Cardiac septum (tissue), 1 donor: Measurements from ENCODE around the gene RAD54L2. TPM values are rescaled to one million over a fixed set of nuclear protein-coding genes. Genes with fewer than 3 reads are reported as not detected.

ENCODE experiments used
- DNase-seq: peaks from one replicate; pipeline ENCODE4 v3.0.0-alpha.2; 2020; ENCODE audit warnings: low spot score
- intact Hi-C: fragments of 100-400 bp; cut with DNase I; formaldehyde crosslinking; loops from one replicate; pipeline ENCODE4 v1.14.0; 2022
- total RNA-seq: library from RNA; stranded (reverse); fragmentation: NEBNext Ultra II Directional; extraction: Animal tissue kit (Norgen Biotek cat#: 25700); gene quantifications from one replicate; pipeline ENCODE4 v1.2.1, GENCODE V29; 2021
- donor health status: DM: no; HTN: no; CAD: no.

The RAD54L2 gene
- total RNA-seq, 1 donor from 2014 or later: 16.5 TPM

DNA sequence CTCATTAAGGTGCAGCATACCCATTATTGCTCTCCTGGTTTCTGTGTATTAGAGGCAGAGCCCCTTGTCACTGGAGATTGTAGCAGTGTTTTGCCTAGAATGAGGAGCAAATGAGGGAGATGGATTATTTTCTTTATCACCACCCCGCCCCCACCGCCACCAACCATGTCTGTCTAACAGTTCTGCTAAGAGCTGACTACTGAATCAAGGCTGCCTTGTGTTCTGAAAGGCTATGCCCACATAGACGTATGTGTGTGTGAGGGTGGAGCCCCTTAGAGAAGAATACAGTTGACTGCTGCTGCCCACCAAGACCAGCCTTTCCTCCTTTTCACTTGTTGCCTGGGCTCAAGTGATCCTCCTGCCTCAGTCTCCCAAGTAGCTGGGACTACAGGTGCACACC is 47.4 kb downstream of the RAD54L2 start:
- intact Hi-C loops: no loop called here
- DNase-seq: no peak

Other genes starting within 250 kb of the RAD54L2 start
- gene MANF, start 153.4 kb upstream of the RAD54L2 start, total RNA-seq: 77.6 TPM
- gene RBM15B, start 147.4 kb upstream of the RAD54L2 start, total RNA-seq: 18.1 TPM
- gene DCAF1, start 38.7 kb upstream of the RAD54L2 start, total RNA-seq: 15.4 TPM
- gene TEX264, start 132.5 kb downstream of the RAD54L2 start, total RNA-seq: 28.8 TPM
- 0.30 TPM for gene GRM2, start 168.3 kb downstream of the RAD54L2 start, total RNA-seq
- gene IQCF6, start 240.5 kb downstream of the RAD54L2 start, total RNA-seq: not detected